GM12878 (cell line): Measurements from ENCODE around the gene BIK. TPM values are rescaled to one million over a fixed set of nuclear protein-coding genes. Genes with fewer than 3 reads are reported as not detected.
A peak's percentile ranks its signal among the peaks of the same experiment; 100 is the strongest.

Source experiments
- ATAC-seq: fragments of 200-7000 bp; cut with Tn5 transposase; 3 replicates; pipeline ENCODE4 v1.9.1; 2020; ENCODE audit warnings: mild to moderate bottlenecking, moderate library complexity
- BruUV-seq: library from RNA; stranded (reverse); fragments of 400-500 nt; replicated peaks from 2 replicates; lab custom pipeline; 2021; lab: Mats Ljungman, UMichigan
- CTCF ChIA-PET: fragments of 300-600 bp; sonication (Branson Sonifier 250); formaldehyde crosslinking; extraction: SDS; loops from one replicate; lab custom pipeline; 2021; ENCODE audit warnings: inconsistent platforms; lab: Yijun Ruan, JAX
- POLR2A ChIA-PET: fragments of 350-600 bp; formaldehyde crosslinking; extraction: SDS; loops from one replicate; lab custom pipeline; 2021; ENCODE audit warnings: inconsistent platforms; lab: Charles Lee
- RAD21 ChIA-PET: fragments of 300-600 bp; sonication (Branson Sonifier 250); formaldehyde crosslinking; loops from one replicate; lab custom pipeline; 2023; ENCODE audit warnings: antibody characterized with exemption; ENCODE audit not compliant: unreplicated experiment; lab: Charles Lee
- SMC1A ChIA-PET: fragments of 300-600 bp; sonication (Branson Sonifier 250); formaldehyde crosslinking; loops from one replicate; lab custom pipeline; 2023; ENCODE audit not compliant: unreplicated experiment, uncharacterized antibody; lab: Charles Lee
- DNase-seq: peaks from one replicate; pipeline ENCODE4 v3.0.0-alpha.2; 2011; ENCODE audit warnings: low read depth, low spot score
- FAIRE-seq: peaks from 3 replicates; lab custom pipeline; 2011; peaks lifted over from hg19 to GRCh38; lab: Jason Lieb, UNC
- H2AFZ ChIP-seq: 2 replicates; pipeline ENCODE4 v1.6.0; 2011; ENCODE audit warnings: low read depth, low read length, control low read depth; ENCODE audit not compliant: control insufficient read depth
- H3K27ac ChIP-seq: 2 replicates; pipeline ENCODE4 v1.5.1; 2011; ENCODE audit warnings: control low read depth; ENCODE audit not compliant: control insufficient read depth, insufficient read depth
- H3K27me3 ChIP-seq, 2 experiments: replicated peaks in 1 of 2; 2 replicates each; pipeline versions ENCODE4 v1.6.0 to v1.6.1; 2011; ENCODE audit warnings: low read length in 1 of 2; ENCODE audit not compliant: control insufficient read depth in 2 of 2, insufficient read depth in 2 of 2
- H3K36me3 ChIP-seq, 2 experiments: 2 replicates each; pipeline ENCODE4 v1.5.1; 2011; ENCODE audit warnings: low read length in 1 of 2; ENCODE audit not compliant: control insufficient read depth in 2 of 2, insufficient read depth in 2 of 2
- H3K4me1 ChIP-seq: 2 replicates; pipeline ENCODE4 v1.6.1; 2011; ENCODE audit warnings: mild to moderate bottlenecking, low read length, moderate library complexity, mixed read lengths; ENCODE audit not compliant: control insufficient read depth, insufficient read depth
- H3K4me2 ChIP-seq: 2 replicates; pipeline ENCODE4 v1.6.0; 2011; ENCODE audit warnings: control low read depth; ENCODE audit not compliant: control insufficient read depth, insufficient read depth
- H3K4me3 ChIP-seq: fragments of 200-600 bp; sonication (generic); 2 replicates; pipeline ENCODE4 v1.5.1; 2016
- H3K79me2 ChIP-seq: 2 replicates; pipeline ENCODE4 v1.6.0; 2011; ENCODE audit warnings: low read length; ENCODE audit not compliant: control insufficient read depth, insufficient read depth
- H3K9ac ChIP-seq: 2 replicates; pipeline ENCODE4 v1.8.0; 2011; ENCODE audit warnings: low read length, control low read depth, mixed read lengths; ENCODE audit not compliant: control insufficient read depth, insufficient read depth
- H3K9me3 ChIP-seq: replicated peaks from 3 replicates; pipeline ENCODE4 v1.5.1; 2011; ENCODE audit warnings: mild to moderate bottlenecking, low read length; ENCODE audit not compliant: control insufficient read depth, insufficient read depth
- H4K20me1 ChIP-seq: 2 replicates; pipeline ENCODE4 v1.6.0; 2011; ENCODE audit not compliant: control insufficient read depth, insufficient read depth
- CTCF ChIP-seq, 3 experiments: IDR thresholded peaks in 2 of 3; conservative IDR thresholded peaks in 1 of 3; 2 replicates each; pipeline ENCODE4 v1.5.1; 2011; ENCODE audit warnings: low read depth in 3 of 3, low read length in 3 of 3, mild to moderate bottlenecking in 3 of 3, control low read depth in 2 of 3, moderate library complexity in 2 of 3, inconsistent platforms in 1 of 3, mixed read lengths in 1 of 3; ENCODE audit not compliant: control insufficient read depth in 2 of 3, insufficient read depth in 1 of 3; ENCODE audit errors: extremely low read depth in 1 of 3
- E2F8 ChIP-seq: fragments of 450-650 bp; IDR thresholded peaks from 2 replicates; pipeline ENCODE4 v1.6.1; 2018; ENCODE audit warnings: mild to moderate bottlenecking, low read depth, moderate library complexity; ENCODE audit not compliant: partially characterized antibody
- MEF2B ChIP-seq: fragments of 450-650 bp; IDR thresholded peaks from 2 replicates; pipeline ENCODE4 v1.6.1; 2018; ENCODE audit warnings: mild to moderate bottlenecking, moderate library complexity; ENCODE audit not compliant: partially characterized antibody, poor library complexity, severe bottlenecking
- RAD21 ChIP-seq: IDR thresholded peaks from 2 replicates; pipeline ENCODE4 v1.6.1; 2011; ENCODE audit warnings: mild to moderate bottlenecking, low read depth, low read length, moderate library complexity; ENCODE audit not compliant: insufficient read depth
- SPI1 ChIP-seq: IDR thresholded peaks from 2 replicates; pipeline ENCODE4 v1.6.1; 2011; ENCODE audit warnings: low read depth, mild to moderate bottlenecking, low read length, moderate library complexity, borderline replicate concordance; ENCODE audit not compliant: insufficient read depth
- USF1 ChIP-seq: IDR thresholded peaks from 2 replicates; pipeline ENCODE4 v1.6.1; 2011; ENCODE audit warnings: borderline replicate concordance, low read depth, mild to moderate bottlenecking, moderate library complexity, mixed read lengths, low read length; ENCODE audit not compliant: insufficient read depth; ENCODE audit errors: extremely low read length
- WGBS: methylation state at CpG from one replicate; pipeline ENCODE4 v1.1.6; 2016; ENCODE audit warnings: low lambda C conversion rate; ENCODE audit not compliant: insufficient replicate concordance, insufficient coverage; ENCODE audit errors: missing lambda C conversion rate; 5-methylcytosine and 5-hydroxymethylcytosine counted together
- in situ Hi-C: fragments of 300-500 bp; cut with MboI; formaldehyde crosslinking; loops from 9 replicates; pipeline ENCODE4 v1.14.3; 2018; ENCODE audit warnings: mixed read lengths
- intact Hi-C: fragments of 100-400 bp; cut with micrococcal nuclease; formaldehyde crosslinking; loops from one replicate; pipeline ENCODE4 v1.14.2; 2022; ENCODE audit not compliant: unreplicated experiment
- polyA plus RNA-seq, 11 experiments: library from polyadenylated mRNA; depleted of rRNA in 4 of 11; unstranded in 6 of 11; stranded (reverse) in 5 of 11; fragments of >200 nt; fragmentation: Nextera tagmentation in 4 of 11; fragmentation: Illumina TruSeq in 1 of 11; extraction: Ambion mirVana in 4 of 11; extraction: Trizol in 1 of 11; gene quantifications; 1 replicate in 1 of 11; 2 replicates in 10 of 11; pipeline versions ENCODE4 v1.2.1 to v1.2.3, GENCODE V29; 2011 to 2016; ENCODE audit warnings: inconsistent platforms in 2 of 11, missing spikeins in 2 of 11, low read depth in 1 of 11
- total RNA-seq, 4 experiments: library from RNA; depleted of rRNA in 3 of 4; stranded (reverse); fragments of >200 nt in 3 of 4; fragmentation: Illumina TruSeq in 1 of 4; extraction: Trizol in 1 of 4; gene quantifications; 2 replicates each; pipeline versions ENCODE4 v1.2.1 to v1.2.3, GENCODE V29; 2013 to 2021

The BIK gene
- total and polyA plus RNA-seq, 10 of the 15 experiments (the other 5 are each of a cell fraction or from before 2014, with no cell fraction given): 0.33 to 9.8 (median 3.9) TPM

- no peaks in the 10 kb centered on the region for H3K36me3 ChIP-seq
- H3K9ac ChIP-seq: no peak overlapping the region
- BruUV-seq: no TSS peak
- no peak overlapping the region for H3K27ac ChIP-seq
- H3K4me1 ChIP-seq: no peaks in the 10 kb centered on the region; the same call in 1 of the 2 replicates
- ChIA-PET POLR2A (no interaction called here), CTCF (interaction anchor here (0.6 kb wide), 1 partner anchor 73 kb away, joined by 3 read pairs; no protein-coding TSS in a partner anchor), RAD21 (no interaction called here), SMC1A (no interaction called here)
- no peak overlapping the region for H3K4me2 ChIP-seq
- H3K9me3 ChIP-seq: no peaks in the 10 kb centered on the region
- 69% methylated on average over 17 of the region's 18 CpGs for WGBS
- no peaks in the 10 kb centered on the region for H3K79me2 ChIP-seq
- no peak overlapping the region for H2AFZ ChIP-seq
- DNase-seq: no peak
- in situ Hi-C loops (no loop called here), intact Hi-C loops (no loop called here)
- no peaks in the 10 kb centered on the region; a peak in 1 of 4 replicates for H3K27me3 ChIP-seq
- no peaks in the 10 kb centered on the region for H4K20me1 ChIP-seq
- ATAC-seq: no peak
- no peak for TF ChIP-seq E2F8
- peak; percentile 34; the same call in 1 of the 2 replicates for TF ChIP-seq RAD21
- no peak for TF ChIP-seq SPI1
- TF ChIP-seq CTCF (IDR thresholded peaks at IDR 0.05 in 2 of 3, conservative IDR thresholded peaks at IDR 0.05 in 1 of 3; ENCODE audit: control insufficient read depth in 2 of 3, extremely low read depth in 1 of 3, insufficient read depth in 1 of 3, low read depth in 3 of 3, low read length in 3 of 3): peak; percentile 26 to 44 (median 38); a peak in 5 of 6 replicates
- peak; percentile 70 for TF ChIP-seq MEF2B
- TF ChIP-seq USF1: peak; percentile 8
- no peak overlapping the region for H3K4me3 ChIP-seq
- no peak for FAIRE-seq
These were observed 49.1 kb downstream of the BIK start for GRCh38 chr22:43159484-43160178.
